CD14-positive monocyte (primary cell): ENCODE results near the gene OR6Y1. TPM values are rescaled to one million over a fixed set of nuclear protein-coding genes. Genes with fewer than 3 reads are reported as not detected.
A peak's percentile ranks its signal among the peaks of the same experiment; 100 is the strongest.

ENCODE experiments used
- DNase-seq, 3 donors: peaks; one replicate each; pipeline ENCODE4 v3.0.0-alpha.2; 2011 to 2022
- H2AFZ ChIP-seq: 2 replicates; pipeline ENCODE4 v1.6.0; 2012; ENCODE audit warnings: mild to moderate bottlenecking, low read depth, low read length, inconsistent platforms; ENCODE audit not compliant: insufficient read depth, poor library complexity, severe bottlenecking
- H3K27ac ChIP-seq, 2 donors: 1 replicate in 1 of 2; 2 replicates in 1 of 2; pipeline ENCODE4 v1.5.1; 2012 to 2013; ENCODE audit warnings: low read length in 2 of 2, control low read depth in 1 of 2, inconsistent platforms in 1 of 2, low read depth in 1 of 2, mild to moderate bottlenecking in 1 of 2
- H3K27me3 ChIP-seq, 2 donors: one replicate each; pipeline versions ENCODE4 v1.6.0 to v1.6.1; 2011 to 2013; ENCODE audit warnings: low read length in 2 of 2; ENCODE audit not compliant: control insufficient read depth in 2 of 2, insufficient read depth in 2 of 2
- H3K36me3 ChIP-seq, 2 donors: replicated peaks in 1 of 2; 1 replicate in 1 of 2; 2 replicates in 1 of 2; pipeline versions ENCODE4 v1.5.1 to v1.6.1; 2012 to 2013; ENCODE audit warnings: low read length in 2 of 2, control low read depth in 1 of 2, inconsistent platforms in 1 of 2, mild to moderate bottlenecking in 1 of 2; ENCODE audit not compliant: insufficient read depth in 2 of 2, control insufficient read depth in 1 of 2
- H3K4me1 ChIP-seq, 2 donors: 1 replicate in 1 of 2; 2 replicates in 1 of 2; pipeline versions ENCODE4 v1.5.1 to v1.6.1; 2012 to 2013; ENCODE audit warnings: low read length in 2 of 2, control low read depth in 1 of 2, inconsistent platforms in 1 of 2, mild to moderate bottlenecking in 1 of 2, moderate library complexity in 1 of 2; ENCODE audit not compliant: insufficient read depth in 2 of 2, control insufficient read depth in 1 of 2
- H3K4me2 ChIP-seq: replicated peaks from 2 replicates; pipeline ENCODE3; 2012; ENCODE audit warnings: low read length, moderate library complexity, mild to moderate bottlenecking; ENCODE audit not compliant: poor library complexity, severe bottlenecking; ENCODE audit errors: extremely low read depth
- H3K4me3 ChIP-seq, 3 experiments: fragments of 200-600 bp in 1 of 3; sonication (generic) in 1 of 3; replicated peaks in 1 of 3; 1 replicate in 2 of 3; 2 replicates in 1 of 3; pipeline ENCODE4 v1.5.1; 2011 to 2013; ENCODE audit warnings: low read length in 3 of 3, mild to moderate bottlenecking in 3 of 3, control low read depth in 2 of 3, low read depth in 2 of 3, inconsistent platforms in 1 of 3, moderate library complexity in 1 of 3
- H3K79me2 ChIP-seq: 2 replicates; pipeline ENCODE4 v1.6.0; 2012; ENCODE audit warnings: mild to moderate bottlenecking, control low read depth, inconsistent platforms, low read length, moderate library complexity; ENCODE audit not compliant: insufficient read depth
- H3K9ac ChIP-seq: 2 replicates; pipeline ENCODE4 v1.6.0; 2017; ENCODE audit warnings: low read length, mild to moderate bottlenecking; ENCODE audit not compliant: insufficient read depth, poor library complexity, severe bottlenecking
- H3K9me3 ChIP-seq, 2 donors: replicated peaks in 1 of 2; 1 replicate in 1 of 2; 2 replicates in 1 of 2; pipeline versions ENCODE4 v1.5.1 to v1.6.1; 2012 to 2013; ENCODE audit warnings: low read length in 2 of 2, control low read depth in 1 of 2; ENCODE audit not compliant: control insufficient read depth in 1 of 2, insufficient read depth in 1 of 2
- H4K20me1 ChIP-seq: 2 replicates; pipeline ENCODE4 v1.6.0; 2012; ENCODE audit warnings: mild to moderate bottlenecking, low read length, control low read depth, moderate library complexity; ENCODE audit not compliant: insufficient read depth
- H3K27ac Mint-ChIP-seq, 7 donors: one replicate each; pipeline ENCODE4 v1.8.0; 2020; ENCODE audit warnings: mild to moderate bottlenecking in 7 of 7, mixed read lengths in 7 of 7, moderate library complexity in 6 of 7, inconsistent platforms in 2 of 7
- H3K27me3 Mint-ChIP-seq, 3 donors: one replicate each; pipeline ENCODE4 v1.8.0; 2021 to 2022; ENCODE audit warnings: low read depth in 3 of 3, mild to moderate bottlenecking in 3 of 3, mixed read lengths in 3 of 3, moderate library complexity in 3 of 3, inconsistent platforms in 1 of 3
- H3K36me3 Mint-ChIP-seq, 2 donors: one replicate each; pipeline ENCODE4 v1.8.0; 2020; ENCODE audit warnings: mixed read lengths in 2 of 2, inconsistent platforms in 1 of 2, mild to moderate bottlenecking in 1 of 2
- H3K4me1 Mint-ChIP-seq: one replicate; pipeline ENCODE4 v1.8.0; 2020; ENCODE audit warnings: mild to moderate bottlenecking, mixed read lengths
- H3K4me3 Mint-ChIP-seq, 2 donors: one replicate each; pipeline ENCODE4 v1.8.0; 2020; ENCODE audit warnings: mild to moderate bottlenecking in 2 of 2, mixed read lengths in 2 of 2, moderate library complexity in 1 of 2
- H3K9me3 Mint-ChIP-seq, 7 donors: one replicate each; pipeline ENCODE4 v1.8.0; 2020 to 2022; ENCODE audit warnings: mixed read lengths in 7 of 7, mild to moderate bottlenecking in 6 of 7, moderate library complexity in 6 of 7, inconsistent platforms in 2 of 7
- WGBS: methylation state at CpG from one replicate; pipeline ENCODE4 v1.1.5; 2013; ENCODE audit warnings: missing lambda C conversion rate; ENCODE audit not compliant: insufficient coverage; 5-methylcytosine and 5-hydroxymethylcytosine counted together
- intact Hi-C, 2 donors: fragments of 100-400 bp; cut with micrococcal nuclease; formaldehyde crosslinking; loops; one replicate each; pipeline versions ENCODE4 v1.15.0 to v1.15.1; 2023
- polyA plus RNA-seq, 3 donors: library from polyadenylated mRNA; depleted of rRNA in 1 of 3; unstranded in 2 of 3; stranded (reverse) in 1 of 3; fragments of 300-500 nt in 2 of 3; fragments of >200 nt in 1 of 3; fragmentation: Illumina TruSeq in 2 of 3; gene quantifications; 1 replicate in 2 of 3; 2 replicates in 1 of 3; pipeline ENCODE4 v1.2.3, GENCODE V29; 2012 to 2021
- TF ChIP-seq, protein P1 (sequence below): fragments of 200-600 bp; IDR thresholded peaks from one replicate; pipeline ENCODE4 v1.8.0; 2022; ENCODE audit warnings: antibody characterized with exemption, mild to moderate bottlenecking

Gene OR6Y1
- polyA plus RNA-seq, 3 donors, result not detected

DNA sequence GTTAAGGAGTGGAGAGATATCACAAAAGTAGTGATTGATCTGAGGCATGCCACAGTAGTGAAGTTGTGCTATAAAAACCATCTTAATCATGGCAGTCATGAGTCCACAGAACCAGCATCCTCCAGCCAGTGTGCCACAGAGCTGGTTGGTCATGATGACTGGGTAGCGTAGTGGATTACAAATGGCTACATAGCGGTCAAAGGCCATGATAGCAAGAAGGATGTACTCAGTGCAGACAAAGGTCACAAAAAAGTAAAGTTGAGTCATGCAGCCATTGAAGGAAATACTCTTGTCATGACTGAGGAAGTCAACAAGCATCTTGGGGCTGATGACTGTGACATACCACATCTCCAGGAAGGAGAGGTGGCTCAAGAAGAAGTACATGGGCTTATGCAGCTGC is 6.7 kb downstream of the OR6Y1 start:
- Histone ChIP-seq H2AFZ (no peak overlapping the region), H3K27ac (no peak overlapping the region), H3K4me1 (no peaks in the 10 kb centered on the region), H3K27me3 (no peaks in the 10 kb centered on the region), H3K4me3 (no peak overlapping the region), H4K20me1 (no peaks in the 10 kb centered on the region), H3K9ac (no peak overlapping the region), H3K36me3 (no peaks in the 10 kb centered on the region), H3K9me3 (no peaks in the 10 kb centered on the region), H3K79me2 (no peaks in the 10 kb centered on the region), H3K4me2 (no peak overlapping the region)
- intact Hi-C loops, result no loop called here
- no peaks in the 10 kb centered on the region for H3K4me1 Mint-ChIP-seq
- peaks cover 0 to 5% (median 2%) of the 10 kb centered on the region in 7 donors for H3K9me3 Mint-ChIP-seq
- 96% methylated on average over 2 of the region's 2 CpGs for WGBS
- no peaks in the 10 kb centered on the region for H3K36me3 Mint-ChIP-seq
- peak in 1 of 3 donors; percentile 2 for DNase-seq
- no peak overlapping the region for H3K4me3 Mint-ChIP-seq
- TF ChIP-seq, protein P1, sequence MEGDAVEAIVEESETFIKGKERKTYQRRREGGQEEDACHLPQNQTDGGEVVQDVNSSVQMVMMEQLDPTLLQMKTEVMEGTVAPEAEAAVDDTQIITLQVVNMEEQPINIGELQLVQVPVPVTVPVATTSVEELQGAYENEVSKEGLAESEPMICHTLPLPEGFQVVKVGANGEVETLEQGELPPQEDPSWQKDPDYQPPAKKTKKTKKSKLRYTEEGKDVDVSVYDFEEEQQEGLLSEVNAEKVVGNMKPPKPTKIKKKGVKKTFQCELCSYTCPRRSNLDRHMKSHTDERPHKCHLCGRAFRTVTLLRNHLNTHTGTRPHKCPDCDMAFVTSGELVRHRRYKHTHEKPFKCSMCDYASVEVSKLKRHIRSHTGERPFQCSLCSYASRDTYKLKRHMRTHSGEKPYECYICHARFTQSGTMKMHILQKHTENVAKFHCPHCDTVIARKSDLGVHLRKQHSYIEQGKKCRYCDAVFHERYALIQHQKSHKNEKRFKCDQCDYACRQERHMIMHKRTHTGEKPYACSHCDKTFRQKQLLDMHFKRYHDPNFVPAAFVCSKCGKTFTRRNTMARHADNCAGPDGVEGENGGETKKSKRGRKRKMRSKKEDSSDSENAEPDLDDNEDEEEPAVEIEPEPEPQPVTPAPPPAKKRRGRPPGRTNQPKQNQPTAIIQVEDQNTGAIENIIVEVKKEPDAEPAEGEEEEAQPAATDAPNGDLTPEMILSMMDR, result no peak
- H3K27ac Mint-ChIP-seq, result no peak overlapping the region
- no peaks in the 10 kb centered on the region for H3K27me3 Mint-ChIP-seq

DNA sequence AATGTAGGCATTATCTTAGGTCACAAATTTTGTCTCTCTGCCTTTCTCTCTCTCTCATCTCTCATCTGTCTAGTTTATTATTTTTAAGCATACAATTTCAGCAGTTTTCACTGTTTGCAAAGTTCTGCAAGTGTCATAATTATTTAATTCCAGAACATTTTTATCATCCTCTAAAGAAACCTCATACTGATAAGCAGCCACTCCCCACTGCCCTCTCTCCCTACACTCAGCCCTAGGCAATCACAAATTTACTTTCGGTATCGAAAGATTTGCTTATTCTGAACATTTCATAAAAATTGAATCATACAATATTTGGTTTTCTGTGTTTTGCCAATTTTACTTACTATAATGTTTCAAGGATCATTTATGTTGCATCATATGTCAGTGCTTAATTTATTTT is 16.6 kb downstream of the OR6Y1 start:
- Mint-ChIP-seq H3K27me3 (peaks cover 0 to 3% (median 1%) of the 10 kb centered on the region in 3 donors), H3K4me3 (no peak overlapping the region), H3K36me3 (no peaks in the 10 kb centered on the region), H3K27ac (peak overlapping the region in 1 of 7 donors; percentile 1), H3K9me3 (peaks cover 0 to 9% (median 2%) of the 10 kb centered on the region in 7 donors), H3K4me1 (no peaks in the 10 kb centered on the region)
- no peaks in the 10 kb centered on the region for H3K79me2 ChIP-seq
- H3K9ac ChIP-seq, result no peak overlapping the region
- no peaks in the 10 kb centered on the region for H3K9me3 ChIP-seq
- H4K20me1 ChIP-seq, result no peaks in the 10 kb centered on the region
- no peak for DNase-seq
- no peak overlapping the region for H2AFZ ChIP-seq
- H3K4me2 ChIP-seq, result no peak overlapping the region
- intact Hi-C loops, result no loop called here
- TF ChIP-seq, protein P1, result no peak
- no peak overlapping the region for H3K4me3 ChIP-seq
- no peaks in the 10 kb centered on the region for H3K4me1 ChIP-seq
- no peaks in the 10 kb centered on the region for H3K36me3 ChIP-seq
- H3K27me3 ChIP-seq, result no peaks in the 10 kb centered on the region
- no peak overlapping the region for H3K27ac ChIP-seq
- WGBS, result no CpG with 5 or more reads among the region's 2 CpGs
